Bronchial epithelial cell (primary cell): Measurements from ENCODE around the gene WHAMM. TPM values are rescaled to one million over a fixed set of nuclear protein-coding genes. Genes with fewer than 3 reads are reported as not detected.

ENCODE experiments used
- DNase-seq: peaks from one replicate; pipeline ENCODE4 v3.0.0-alpha.2; 2010; ENCODE audit warnings: low read depth
- FAIRE-seq: peaks from 2 replicates; lab custom pipeline; 2011; peaks lifted over from hg19 to GRCh38; lab: Jason Lieb, UNC
- H3K27me3 ChIP-seq: 2 replicates; pipeline ENCODE4 v1.5.1; 2011; ENCODE audit warnings: low read length; ENCODE audit not compliant: control insufficient read depth, insufficient read depth
- H3K36me3 ChIP-seq: 2 replicates; pipeline ENCODE4 v1.5.1; 2011; ENCODE audit warnings: low read length; ENCODE audit not compliant: control insufficient read depth, insufficient read depth
- H3K4me3 ChIP-seq: 2 replicates; pipeline ENCODE4 v1.5.1; 2011; ENCODE audit warnings: mild to moderate bottlenecking, low read depth, low read length, control low read depth
- total RNA-seq: library from RNA; depleted of rRNA; stranded (reverse); fragments of >200 nt; gene quantifications from 2 replicates; pipeline ENCODE4 v1.2.1, GENCODE V29; 2014
- TF ChIP-seq, protein P1 (sequence below): IDR thresholded peaks from 2 replicates; pipeline ENCODE4 v1.5.1; 2011; ENCODE audit warnings: mild to moderate bottlenecking, moderate library complexity, low read length, control low read depth, inconsistent platforms; ENCODE audit not compliant: insufficient read depth, severe bottlenecking

WHAMM gene
- total RNA-seq, 1 donor from 2014 or later: 3.2 TPM

DNA sequence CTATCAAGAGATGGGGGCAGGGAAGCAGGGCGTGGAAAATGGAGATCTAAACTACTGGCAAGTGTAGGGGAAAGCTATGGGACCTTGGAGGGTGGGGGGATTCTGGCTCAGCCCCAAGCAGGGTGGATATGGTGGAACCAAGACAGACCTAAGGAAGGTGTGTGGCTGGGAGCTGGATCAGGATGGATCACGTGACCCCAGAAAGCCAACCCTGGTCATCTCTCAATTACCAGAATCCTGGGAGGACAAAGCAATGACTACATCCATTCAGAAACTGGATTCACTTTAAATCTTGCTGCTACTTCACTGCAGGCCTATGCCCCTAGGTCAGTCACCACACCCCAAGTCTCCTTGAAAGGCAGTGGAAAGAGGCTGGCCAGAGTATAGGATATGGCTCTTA lies 68.4 kb downstream of the WHAMM start:
- DNase-seq: no peak
- Histone ChIP-seq H3K4me3 (no peak overlapping the region), H3K36me3 (peaks cover 4% of the 10 kb centered on the region), H3K27me3 (no peaks in the 10 kb centered on the region)
- TF ChIP-seq, protein P1, sequence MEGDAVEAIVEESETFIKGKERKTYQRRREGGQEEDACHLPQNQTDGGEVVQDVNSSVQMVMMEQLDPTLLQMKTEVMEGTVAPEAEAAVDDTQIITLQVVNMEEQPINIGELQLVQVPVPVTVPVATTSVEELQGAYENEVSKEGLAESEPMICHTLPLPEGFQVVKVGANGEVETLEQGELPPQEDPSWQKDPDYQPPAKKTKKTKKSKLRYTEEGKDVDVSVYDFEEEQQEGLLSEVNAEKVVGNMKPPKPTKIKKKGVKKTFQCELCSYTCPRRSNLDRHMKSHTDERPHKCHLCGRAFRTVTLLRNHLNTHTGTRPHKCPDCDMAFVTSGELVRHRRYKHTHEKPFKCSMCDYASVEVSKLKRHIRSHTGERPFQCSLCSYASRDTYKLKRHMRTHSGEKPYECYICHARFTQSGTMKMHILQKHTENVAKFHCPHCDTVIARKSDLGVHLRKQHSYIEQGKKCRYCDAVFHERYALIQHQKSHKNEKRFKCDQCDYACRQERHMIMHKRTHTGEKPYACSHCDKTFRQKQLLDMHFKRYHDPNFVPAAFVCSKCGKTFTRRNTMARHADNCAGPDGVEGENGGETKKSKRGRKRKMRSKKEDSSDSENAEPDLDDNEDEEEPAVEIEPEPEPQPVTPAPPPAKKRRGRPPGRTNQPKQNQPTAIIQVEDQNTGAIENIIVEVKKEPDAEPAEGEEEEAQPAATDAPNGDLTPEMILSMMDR: no peak
- peak; percentile 55 for FAIRE-seq

GRCh38 chr15:82878325-82878724 lies 68.9 kb downstream of the WHAMM start:
- no peaks in the 10 kb centered on the region for H3K27me3 ChIP-seq
- TF ChIP-seq, protein P1: no peak
- H3K4me3 ChIP-seq: no peak overlapping the region
- FAIRE-seq (no peak), DNase-seq (no peak)
- peaks cover 4% of the 10 kb centered on the region for H3K36me3 ChIP-seq

- TF ChIP-seq, protein P1: no peak
- Histone ChIP-seq H3K27me3 (no peaks in the 10 kb centered on the region), H3K36me3 (peaks cover 3% of the 10 kb centered on the region), H3K4me3 (no peak overlapping the region)
- FAIRE-seq (no peak), DNase-seq (no peak)
Observed at GRCh38 chr15:82880704-82881103, 71.3 kb downstream of the WHAMM start.

GRCh38 chr15:82881747-82882146 lies 72.3 kb downstream of the WHAMM start:
- TF ChIP-seq, protein P1: no peak
- H3K36me3 ChIP-seq: peaks cover 1% of the 10 kb centered on the region
- FAIRE-seq: peak; percentile 64
- no peak overlapping the region for H3K4me3 ChIP-seq
- no peak for DNase-seq
- H3K27me3 ChIP-seq: no peaks in the 10 kb centered on the region

GRCh38 chr15:82882273-82882928 lies 73.0 kb downstream of the WHAMM start:
- TF ChIP-seq, protein P1: no peak
- FAIRE-seq: no peak

More at GRCh38 chr15:82882273-82882928, 73.0 kb downstream of the WHAMM start:
- Histone ChIP-seq H3K4me3 (no peak overlapping the region), H3K27me3 (no peaks in the 10 kb centered on the region), H3K36me3 (peaks cover 1% of the 10 kb centered on the region)
- no peak for DNase-seq

Other genes with a start within 250 kb of the WHAMM start
- under 0.01 TPM in 2 replicates for gene CPEB1, start 162.3 kb upstream of the WHAMM start, total RNA-seq
- 0.13 TPM in 1 of 2 replicates, not detected in the other for gene AP3B2, start 99.8 kb upstream of the WHAMM start, total RNA-seq
- not detected in 2 replicates for gene FSD2, start 3.6 kb upstream of the WHAMM start, total RNA-seq
- 75.3 and 108 TPM in 2 replicates for gene HOMER2, start 143.1 kb downstream of the WHAMM start, total RNA-seq
- 83.7 and 100 TPM in 2 replicates for gene RAMAC, start 176.6 kb downstream of the WHAMM start, total RNA-seq
- 5.5 and 12.8 TPM in 2 replicates for gene C15orf40, start 202.0 kb downstream of the WHAMM start, total RNA-seq